GM12878 (cell line): ENCODE results near the gene RHOB. TPM values are rescaled to one million over a fixed set of nuclear protein-coding genes. Genes with fewer than 3 reads are reported as not detected.

Source experiments
- ATAC-seq: fragments of 200-7000 bp; cut with Tn5 transposase; 3 replicates; pipeline ENCODE4 v1.9.1; 2020; ENCODE audit warnings: mild to moderate bottlenecking, moderate library complexity
- BruUV-seq: library from RNA; stranded (reverse); fragments of 400-500 nt; replicated peaks from 2 replicates; lab custom pipeline; 2021; lab: Mats Ljungman, UMichigan
- CTCF ChIA-PET: fragments of 300-600 bp; sonication (Branson Sonifier 250); formaldehyde crosslinking; extraction: SDS; loops from one replicate; lab custom pipeline; 2021; ENCODE audit warnings: inconsistent platforms; lab: Yijun Ruan, JAX
- POLR2A ChIA-PET: fragments of 350-600 bp; formaldehyde crosslinking; extraction: SDS; loops from one replicate; lab custom pipeline; 2021; ENCODE audit warnings: inconsistent platforms; lab: Charles Lee
- RAD21 ChIA-PET: fragments of 300-600 bp; sonication (Branson Sonifier 250); formaldehyde crosslinking; loops from one replicate; lab custom pipeline; 2023; ENCODE audit warnings: antibody characterized with exemption; ENCODE audit not compliant: unreplicated experiment; lab: Charles Lee
- SMC1A ChIA-PET: fragments of 300-600 bp; sonication (Branson Sonifier 250); formaldehyde crosslinking; loops from one replicate; lab custom pipeline; 2023; ENCODE audit not compliant: unreplicated experiment, uncharacterized antibody; lab: Charles Lee
- DNase-seq: peaks from one replicate; pipeline ENCODE4 v3.0.0-alpha.2; 2011; ENCODE audit warnings: low read depth, low spot score
- FAIRE-seq: peaks from 3 replicates; lab custom pipeline; 2011; peaks lifted over from hg19 to GRCh38; lab: Jason Lieb, UNC
- H2AFZ ChIP-seq: 2 replicates; pipeline ENCODE4 v1.6.0; 2011; ENCODE audit warnings: low read depth, low read length, control low read depth; ENCODE audit not compliant: control insufficient read depth
- H3K27ac ChIP-seq: 2 replicates; pipeline ENCODE4 v1.5.1; 2011; ENCODE audit warnings: control low read depth; ENCODE audit not compliant: control insufficient read depth, insufficient read depth
- H3K27me3 ChIP-seq, 2 experiments: replicated peaks in 1 of 2; 2 replicates each; pipeline versions ENCODE4 v1.6.0 to v1.6.1; 2011; ENCODE audit warnings: low read length in 1 of 2; ENCODE audit not compliant: control insufficient read depth in 2 of 2, insufficient read depth in 2 of 2
- H3K36me3 ChIP-seq, 2 experiments: 2 replicates each; pipeline ENCODE4 v1.5.1; 2011; ENCODE audit warnings: low read length in 1 of 2; ENCODE audit not compliant: control insufficient read depth in 2 of 2, insufficient read depth in 2 of 2
- H3K4me1 ChIP-seq: 2 replicates; pipeline ENCODE4 v1.6.1; 2011; ENCODE audit warnings: mild to moderate bottlenecking, low read length, moderate library complexity, mixed read lengths; ENCODE audit not compliant: control insufficient read depth, insufficient read depth
- H3K4me2 ChIP-seq: 2 replicates; pipeline ENCODE4 v1.6.0; 2011; ENCODE audit warnings: control low read depth; ENCODE audit not compliant: control insufficient read depth, insufficient read depth
- H3K4me3 ChIP-seq: fragments of 200-600 bp; sonication (generic); 2 replicates; pipeline ENCODE4 v1.5.1; 2016
- H3K79me2 ChIP-seq: 2 replicates; pipeline ENCODE4 v1.6.0; 2011; ENCODE audit warnings: low read length; ENCODE audit not compliant: control insufficient read depth, insufficient read depth
- H3K9ac ChIP-seq: 2 replicates; pipeline ENCODE4 v1.8.0; 2011; ENCODE audit warnings: low read length, control low read depth, mixed read lengths; ENCODE audit not compliant: control insufficient read depth, insufficient read depth
- H3K9me3 ChIP-seq: replicated peaks from 3 replicates; pipeline ENCODE4 v1.5.1; 2011; ENCODE audit warnings: mild to moderate bottlenecking, low read length; ENCODE audit not compliant: control insufficient read depth, insufficient read depth
- H4K20me1 ChIP-seq: 2 replicates; pipeline ENCODE4 v1.6.0; 2011; ENCODE audit not compliant: control insufficient read depth, insufficient read depth
- CHD4 ChIP-seq: fragments of 200-600 bp; sonication (generic); IDR thresholded peaks from 2 replicates; pipeline ENCODE4 v1.6.1; 2016; ENCODE audit warnings: mild to moderate bottlenecking
- FOXM1 ChIP-seq: IDR thresholded peaks from 2 replicates; pipeline ENCODE4 v1.6.1; 2012; ENCODE audit warnings: low read depth, mild to moderate bottlenecking, inconsistent platforms, low read length, moderate library complexity
- LARP7 ChIP-seq: fragments of 450-650 bp; IDR thresholded peaks from 2 replicates; pipeline ENCODE4 v1.6.1; 2017; ENCODE audit warnings: mild to moderate bottlenecking
- NFIC ChIP-seq: IDR thresholded peaks from 2 replicates; pipeline ENCODE4 v1.6.1; 2012; ENCODE audit warnings: low read depth, mild to moderate bottlenecking, inconsistent platforms, low read length, moderate library complexity
- NKRF ChIP-seq: fragments of 450-650 bp; conservative IDR thresholded peaks from 2 replicates; pipeline ENCODE4 v1.6.1; 2017; ENCODE audit warnings: mild to moderate bottlenecking, moderate library complexity
- PAX8 ChIP-seq: fragments of 450-650 bp; IDR thresholded peaks from 2 replicates; pipeline ENCODE4 v1.6.1; 2017; ENCODE audit warnings: mild to moderate bottlenecking, moderate library complexity
- POLR2AphosphoS5 ChIP-seq: IDR thresholded peaks from 2 replicates; pipeline ENCODE4 v1.6.1; 2011; ENCODE audit warnings: mild to moderate bottlenecking, low read length, inconsistent platforms
- SIX5 ChIP-seq: IDR thresholded peaks from 2 replicates; pipeline ENCODE4 v1.6.1; 2011; ENCODE audit warnings: mild to moderate bottlenecking, low read depth, low read length, moderate library complexity; ENCODE audit not compliant: severe bottlenecking
- SKIL ChIP-seq: fragments of 450-650 bp; IDR thresholded peaks from 2 replicates; pipeline ENCODE4 v1.6.1; 2017; ENCODE audit warnings: mild to moderate bottlenecking, low read depth, inconsistent platforms; ENCODE audit not compliant: poor library complexity, severe bottlenecking
- SMARCA5 ChIP-seq: fragments of 450-650 bp; IDR thresholded peaks from 2 replicates; pipeline ENCODE4 v1.6.1; 2017; ENCODE audit warnings: mild to moderate bottlenecking
- SUPT20H ChIP-seq: IDR thresholded peaks from 2 replicates; pipeline ENCODE4 v1.6.1; 2011; ENCODE audit warnings: low read depth, mild to moderate bottlenecking, low read length, moderate library complexity, borderline replicate concordance; ENCODE audit not compliant: control insufficient read depth
- TARDBP ChIP-seq: IDR thresholded peaks from 2 replicates; pipeline ENCODE4 v1.6.1; 2016; ENCODE audit warnings: borderline replicate concordance
- USF1 ChIP-seq: IDR thresholded peaks from 2 replicates; pipeline ENCODE4 v1.6.1; 2011; ENCODE audit warnings: borderline replicate concordance, low read depth, mild to moderate bottlenecking, moderate library complexity, mixed read lengths, low read length; ENCODE audit not compliant: insufficient read depth; ENCODE audit errors: extremely low read length
- WRNIP1 ChIP-seq: IDR thresholded peaks from 2 replicates; pipeline ENCODE4 v1.6.1; 2011; ENCODE audit warnings: low read depth, low read length, improper control_type of control experiment, borderline replicate concordance
- YBX1 ChIP-seq: fragments of 450-650 bp; IDR thresholded peaks from 2 replicates; pipeline ENCODE4 v1.6.1; 2016; ENCODE audit warnings: antibody characterized with exemption
- ZBTB40 ChIP-seq: fragments of 450-650 bp; IDR thresholded peaks from 2 replicates; pipeline ENCODE4 v1.6.1; 2016; ENCODE audit warnings: mild to moderate bottlenecking, moderate library complexity, borderline replicate concordance
- WGBS: methylation state at CpG from one replicate; pipeline ENCODE4 v1.1.6; 2016; ENCODE audit warnings: low lambda C conversion rate; ENCODE audit not compliant: insufficient replicate concordance, insufficient coverage; ENCODE audit errors: missing lambda C conversion rate; 5-methylcytosine and 5-hydroxymethylcytosine counted together
- in situ Hi-C: fragments of 300-500 bp; cut with MboI; formaldehyde crosslinking; loops from 9 replicates; pipeline ENCODE4 v1.14.3; 2018; ENCODE audit warnings: mixed read lengths
- intact Hi-C: fragments of 100-400 bp; cut with micrococcal nuclease; formaldehyde crosslinking; loops from one replicate; pipeline ENCODE4 v1.14.2; 2022; ENCODE audit not compliant: unreplicated experiment
- polyA plus RNA-seq, 11 experiments: library from polyadenylated mRNA; depleted of rRNA in 4 of 11; unstranded in 6 of 11; stranded (reverse) in 5 of 11; fragments of >200 nt; fragmentation: Nextera tagmentation in 4 of 11; fragmentation: Illumina TruSeq in 1 of 11; extraction: Ambion mirVana in 4 of 11; extraction: Trizol in 1 of 11; gene quantifications; 1 replicate in 1 of 11; 2 replicates in 10 of 11; pipeline versions ENCODE4 v1.2.1 to v1.2.3, GENCODE V29; 2011 to 2016; ENCODE audit warnings: inconsistent platforms in 2 of 11, missing spikeins in 2 of 11, low read depth in 1 of 11
- total RNA-seq, 4 experiments: library from RNA; depleted of rRNA in 3 of 4; stranded (reverse); fragments of >200 nt in 3 of 4; fragmentation: Illumina TruSeq in 1 of 4; extraction: Trizol in 1 of 4; gene quantifications; 2 replicates each; pipeline versions ENCODE4 v1.2.1 to v1.2.3, GENCODE V29; 2013 to 2021

RHOB gene
- total and polyA plus RNA-seq, 10 of the 15 experiments (the other 5 are each of a cell fraction or from before 2014, with no cell fraction given), result 0.03 to 4.5 (median 1.2) TPM

- ChIA-PET RAD21 (no interaction called here), CTCF (no interaction called here), SMC1A (interaction anchor here (1.1 kb wide), 1 partner anchor 17 kb away, joined by 3 read pairs; no protein-coding TSS in a partner anchor), POLR2A (no interaction called here)
- no peak overlapping the region for H2AFZ ChIP-seq
- no peak for ATAC-seq
- H3K27ac ChIP-seq, result no peak overlapping the region
- in situ Hi-C loops, result no loop called here
- 68% methylated on average over 8 of the region's 8 CpGs for WGBS
- no peak for FAIRE-seq
- TF ChIP-seq SUPT20H, result no peak
- TF ChIP-seq LARP7, result no peak
- TF ChIP-seq CHD4, result no peak
- no peak for TF ChIP-seq SMARCA5
- TF ChIP-seq SKIL, result no peak
- TF ChIP-seq ZBTB40, result no peak
- no peak for TF ChIP-seq YBX1
- TF ChIP-seq NKRF, result no peak
- TF ChIP-seq NFIC, result no peak
- TF ChIP-seq POLR2AphosphoS5, result no peak
- TF ChIP-seq WRNIP1, result no peak
- no peak for TF ChIP-seq SIX5
- TF ChIP-seq FOXM1, result no peak
- TF ChIP-seq PAX8, result no peak
- TF ChIP-seq USF1, result no peak
- no peak for TF ChIP-seq TARDBP
- TF ChIP-seq, all 136 proteins: peak for 0
- BruUV-seq, result no TSS peak
- no peak for DNase-seq
- Histone ChIP-seq H3K36me3 (no peaks in the 10 kb centered on the region), H3K4me1 (no peaks in the 10 kb centered on the region), H3K9me3 (no peaks in the 10 kb centered on the region), H3K27me3 (no peaks in the 10 kb centered on the region; a peak in 1 of 4 replicates), H4K20me1 (no peaks in the 10 kb centered on the region), H3K4me2 (no peak overlapping the region), H3K4me3 (no peak overlapping the region), H3K9ac (no peak overlapping the region), H3K79me2 (no peaks in the 10 kb centered on the region)
- intact Hi-C loops, result no loop called here
These were observed 22.7 kb downstream of the RHOB start for GRCh38 chr2:20469595-20469994.
